HepG2 (cell line): Measurements from ENCODE around the gene MAMSTR. TPM values are rescaled to one million over a fixed set of nuclear protein-coding genes. Genes with fewer than 3 reads are reported as not detected.

Source experiments
- DNMT3B ChIP-seq: conservative IDR thresholded peaks from 2 replicates; pipeline ENCODE4 v1.6.1; 2016; ENCODE audit warnings: missing biosample characterization, control low read depth
- MAZ ChIP-seq, 2 experiments: sonication (generic) in 1 of 2; formaldehyde crosslinking in 1 of 2; IDR thresholded peaks; 2 replicates each; pipeline versions ENCODE4 v1.5.0 to v1.6.1; 2012 to 2020; ENCODE audit warnings: low read depth in 2 of 2, mild to moderate bottlenecking in 2 of 2, borderline replicate concordance in 1 of 2, improper control_type of control experiment in 1 of 2, low read length in 1 of 2, missing genetic modification reagents in 1 of 2, moderate library complexity in 1 of 2
- NFE2 ChIP-seq: sonication (generic); formaldehyde crosslinking; IDR thresholded peaks from 2 replicates; pipeline ENCODE4 v1.4.0; 2020; ENCODE audit warnings: missing genetic modification reagents
- PAXIP1 ChIP-seq: sonication (generic); formaldehyde crosslinking; conservative IDR thresholded peaks from 2 replicates; pipeline ENCODE4 v1.4.0; 2020; ENCODE audit warnings: mild to moderate bottlenecking, missing genetic modification reagents, moderate library complexity
- PHF21A ChIP-seq: sonication (generic); formaldehyde crosslinking; IDR thresholded peaks from 2 replicates; pipeline ENCODE4 v1.5.0; 2020; ENCODE audit warnings: mild to moderate bottlenecking, missing genetic modification reagents
- PITX1 ChIP-seq: sonication (generic); formaldehyde crosslinking; IDR thresholded peaks from 2 replicates; pipeline ENCODE4 v1.5.1; 2020; ENCODE audit warnings: mild to moderate bottlenecking, missing genetic modification reagents
- SALL2 ChIP-seq: sonication (generic); formaldehyde crosslinking; IDR thresholded peaks from 2 replicates; pipeline ENCODE4 v1.8.1; 2023; ENCODE audit warnings: mild to moderate bottlenecking, missing genetic modification reagents, inconsistent platforms
- SP2 ChIP-seq: sonication (generic); formaldehyde crosslinking; IDR thresholded peaks from 2 replicates; pipeline ENCODE4 v1.5.1; 2020; ENCODE audit warnings: mild to moderate bottlenecking, missing genetic modification reagents
- ZNF382 ChIP-seq: sonication (generic); formaldehyde crosslinking; IDR thresholded peaks from 2 replicates; pipeline ENCODE4 v1.5.0; 2020; ENCODE audit warnings: missing genetic modification reagents, mild to moderate bottlenecking, borderline replicate concordance
- ZNF704 ChIP-seq: sonication (generic); formaldehyde crosslinking; IDR thresholded peaks from 2 replicates; pipeline ENCODE4 v1.8.1; 2023; ENCODE audit warnings: mild to moderate bottlenecking, inconsistent platforms, moderate library complexity, missing genetic modification reagents, borderline replicate concordance
- ZNF709 ChIP-seq: sonication (generic); formaldehyde crosslinking; IDR thresholded peaks from 2 replicates; pipeline ENCODE4 v1.5.0; 2020; ENCODE audit warnings: mild to moderate bottlenecking, missing genetic modification reagents
- polyA plus RNA-seq, 8 experiments: library from polyadenylated mRNA; depleted of rRNA in 3 of 8; stranded (reverse) in 7 of 8; unstranded in 1 of 8; fragments of >200 nt; fragmentation: Illumina TruSeq in 4 of 8; extraction: Trizol in 4 of 8; gene quantifications; 2 replicates each; pipeline versions ENCODE4 v1.2.1 to v1.2.3, GENCODE V29; 2011 to 2016; ENCODE audit warnings: low read depth in 4 of 8, missing spikeins in 1 of 8, mixed read lengths in 1 of 8; ENCODE audit not compliant: insufficient read depth in 1 of 8
- total RNA-seq, 5 experiments: library from RNA; depleted of rRNA; stranded (reverse); fragments of >200 nt; fragmentation: Illumina TruSeq; extraction: Trizol; gene quantifications; 2 replicates each; pipeline ENCODE4 v1.2.3, GENCODE V29; 2016; ENCODE audit warnings: low read depth in 1 of 5
- TF ChIP-seq, protein P1 (sequence below): sonication (generic); formaldehyde crosslinking; IDR thresholded peaks from 2 replicates; pipeline ENCODE4 v1.4.0; 2020; ENCODE audit warnings: missing genetic modification reagents, borderline replicate concordance
- TF ChIP-seq, protein P2 (sequence below): sonication (generic); formaldehyde crosslinking; conservative IDR thresholded peaks from 2 replicates; pipeline ENCODE4 v1.4.0; 2020; ENCODE audit warnings: missing genetic modification reagents
- TF ChIP-seq, protein P3 (sequence below): sonication (generic); formaldehyde crosslinking; conservative IDR thresholded peaks from 2 replicates; pipeline ENCODE4 v1.8.0; 2022; ENCODE audit warnings: low read depth, missing genetic modification reagents

MAMSTR gene
- total and polyA plus RNA-seq, 2 of the 13 experiments (the other 11 are each of a cell fraction or from before 2014, with no cell fraction given): 2.2 to 2.4 TPM

DNA sequence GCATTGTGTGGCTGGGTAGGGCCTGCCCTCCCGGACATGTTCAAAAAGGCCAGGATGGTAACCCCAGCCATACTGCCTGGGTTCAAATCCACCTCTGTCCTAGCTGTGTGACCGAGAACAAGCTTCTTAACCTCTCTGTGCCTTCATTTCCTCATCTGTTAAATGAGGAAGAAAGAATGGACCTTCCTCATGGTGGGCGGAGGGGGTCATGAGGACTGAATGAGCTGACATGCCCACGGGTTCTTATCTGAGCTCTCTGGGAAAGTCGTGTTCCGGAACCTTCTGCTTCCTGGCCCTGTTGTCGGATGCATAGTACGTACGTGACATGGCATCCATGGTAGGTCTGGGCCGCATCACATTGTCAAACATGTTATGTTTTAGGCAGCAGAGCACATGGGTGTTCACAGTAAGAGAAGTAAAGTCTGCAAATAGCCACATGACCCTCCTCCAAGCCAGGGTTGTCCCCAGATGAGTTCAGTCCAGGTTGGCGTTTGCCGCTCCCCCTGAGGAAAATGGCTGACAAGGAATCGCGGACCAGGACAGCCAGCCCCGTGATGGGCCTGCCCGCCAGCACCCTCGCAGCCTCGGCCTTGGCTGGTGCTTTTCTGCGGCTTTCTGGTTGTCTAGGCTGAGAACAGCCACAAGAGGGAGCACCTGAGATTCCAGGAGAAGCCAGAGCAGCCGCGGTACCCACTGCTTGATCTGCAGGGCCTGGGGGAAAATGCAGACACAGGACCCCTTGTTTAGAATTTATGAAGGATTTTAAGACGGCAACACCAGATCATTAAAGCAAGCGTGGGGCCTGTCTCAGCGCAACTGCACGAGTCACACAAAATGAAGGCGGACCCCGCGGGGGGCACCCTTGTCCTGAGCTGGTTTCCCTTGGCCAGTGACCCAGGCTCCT is 44.4 kb downstream of the MAMSTR start (continued):
- TF ChIP-seq MAZ (IDR thresholded peaks at IDR 0.05; ENCODE audit: borderline replicate concordance, low read depth, low read length) (no peak), MAZ (CRISPR knock-in tag; IDR thresholded peaks at IDR 0.05; ENCODE audit: low read depth) (no peak), ZNF709 (no peak), PITX1 (CRISPR knock-in tag) (no peak), DNMT3B (CRISPR knock-in tag) (no peak), ZNF704 (CRISPR knock-in tag) (no peak), ZNF382 (CRISPR knock-in tag) (no peak), PHF21A (CRISPR knock-in tag) (no peak), SP2 (no peak), SALL2 (peak; percentile 42; the same call in 1 of the 2 replicates), PAXIP1 (CRISPR knock-in tag) (no peak), NFE2 (no peak)
- TF ChIP-seq, protein P1, sequence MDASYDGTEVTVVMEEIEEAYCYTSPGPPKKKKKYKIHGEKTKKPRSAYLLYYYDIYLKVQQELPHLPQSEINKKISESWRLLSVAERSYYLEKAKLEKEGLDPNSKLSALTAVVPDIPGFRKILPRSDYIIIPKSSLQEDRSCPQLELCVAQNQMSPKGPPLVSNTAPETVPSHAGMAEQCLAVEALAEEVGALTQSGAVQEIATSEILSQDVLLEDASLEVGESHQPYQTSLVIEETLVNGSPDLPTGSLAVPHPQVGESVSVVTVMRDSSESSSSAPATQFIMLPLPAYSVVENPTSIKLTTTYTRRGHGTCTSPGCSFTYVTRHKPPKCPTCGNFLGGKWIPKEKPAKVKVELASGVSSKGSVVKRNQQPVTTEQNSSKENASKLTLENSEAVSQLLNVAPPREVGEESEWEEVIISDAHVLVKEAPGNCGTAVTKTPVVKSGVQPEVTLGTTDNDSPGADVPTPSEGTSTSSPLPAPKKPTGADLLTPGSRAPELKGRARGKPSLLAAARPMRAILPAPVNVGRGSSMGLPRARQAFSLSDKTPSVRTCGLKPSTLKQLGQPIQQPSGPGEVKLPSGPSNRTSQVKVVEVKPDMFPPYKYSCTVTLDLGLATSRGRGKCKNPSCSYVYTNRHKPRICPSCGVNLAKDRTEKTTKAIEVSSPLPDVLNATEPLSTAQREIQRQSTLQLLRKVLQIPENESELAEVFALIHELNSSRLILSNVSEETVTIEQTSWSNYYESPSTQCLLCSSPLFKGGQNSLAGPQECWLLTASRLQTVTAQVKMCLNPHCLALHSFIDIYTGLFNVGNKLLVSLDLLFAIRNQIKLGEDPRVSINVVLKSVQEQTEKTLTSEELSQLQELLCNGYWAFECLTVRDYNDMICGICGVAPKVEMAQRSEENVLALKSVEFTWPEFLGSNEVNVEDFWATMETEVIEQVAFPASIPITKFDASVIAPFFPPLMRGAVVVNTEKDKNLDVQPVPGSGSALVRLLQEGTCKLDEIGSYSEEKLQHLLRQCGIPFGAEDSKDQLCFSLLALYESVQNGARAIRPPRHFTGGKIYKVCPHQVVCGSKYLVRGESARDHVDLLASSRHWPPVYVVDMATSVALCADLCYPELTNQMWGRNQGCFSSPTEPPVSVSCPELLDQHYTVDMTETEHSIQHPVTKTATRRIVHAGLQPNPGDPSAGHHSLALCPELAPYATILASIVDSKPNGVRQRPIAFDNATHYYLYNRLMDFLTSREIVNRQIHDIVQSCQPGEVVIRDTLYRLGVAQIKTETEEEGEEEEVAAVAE (CRISPR knock-in tag): no peak
- TF ChIP-seq, protein P2, sequence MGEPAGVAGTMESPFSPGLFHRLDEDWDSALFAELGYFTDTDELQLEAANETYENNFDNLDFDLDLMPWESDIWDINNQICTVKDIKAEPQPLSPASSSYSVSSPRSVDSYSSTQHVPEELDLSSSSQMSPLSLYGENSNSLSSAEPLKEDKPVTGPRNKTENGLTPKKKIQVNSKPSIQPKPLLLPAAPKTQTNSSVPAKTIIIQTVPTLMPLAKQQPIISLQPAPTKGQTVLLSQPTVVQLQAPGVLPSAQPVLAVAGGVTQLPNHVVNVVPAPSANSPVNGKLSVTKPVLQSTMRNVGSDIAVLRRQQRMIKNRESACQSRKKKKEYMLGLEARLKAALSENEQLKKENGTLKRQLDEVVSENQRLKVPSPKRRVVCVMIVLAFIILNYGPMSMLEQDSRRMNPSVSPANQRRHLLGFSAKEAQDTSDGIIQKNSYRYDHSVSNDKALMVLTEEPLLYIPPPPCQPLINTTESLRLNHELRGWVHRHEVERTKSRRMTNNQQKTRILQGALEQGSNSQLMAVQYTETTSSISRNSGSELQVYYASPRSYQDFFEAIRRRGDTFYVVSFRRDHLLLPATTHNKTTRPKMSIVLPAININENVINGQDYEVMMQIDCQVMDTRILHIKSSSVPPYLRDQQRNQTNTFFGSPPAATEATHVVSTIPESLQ (CRISPR knock-in tag): no peak
- TF ChIP-seq, protein P3, sequence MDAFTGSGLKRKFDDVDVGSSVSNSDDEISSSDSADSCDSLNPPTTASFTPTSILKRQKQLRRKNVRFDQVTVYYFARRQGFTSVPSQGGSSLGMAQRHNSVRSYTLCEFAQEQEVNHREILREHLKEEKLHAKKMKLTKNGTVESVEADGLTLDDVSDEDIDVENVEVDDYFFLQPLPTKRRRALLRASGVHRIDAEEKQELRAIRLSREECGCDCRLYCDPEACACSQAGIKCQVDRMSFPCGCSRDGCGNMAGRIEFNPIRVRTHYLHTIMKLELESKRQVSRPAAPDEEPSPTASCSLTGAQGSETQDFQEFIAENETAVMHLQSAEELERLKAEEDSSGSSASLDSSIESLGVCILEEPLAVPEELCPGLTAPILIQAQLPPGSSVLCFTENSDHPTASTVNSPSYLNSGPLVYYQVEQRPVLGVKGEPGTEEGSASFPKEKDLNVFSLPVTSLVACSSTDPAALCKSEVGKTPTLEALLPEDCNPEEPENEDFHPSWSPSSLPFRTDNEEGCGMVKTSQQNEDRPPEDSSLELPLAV (CRISPR knock-in tag): no peak
